HG03139 (cell line): ENCODE results near the gene SPINT2.
"Not testable (repeated sequence)": the region's sequence is repeated elsewhere in the genome, so short reads cannot be mapped to it uniquely, and the experiment has no call there.

Experiments used
- ATAC-seq: cut with Tn5 transposase; IDR thresholded peaks from one replicate; pipeline ENCODE4 v1.9.1; 2021; ENCODE audit not compliant: unreplicated experiment

SPINT2 gene, protein sequence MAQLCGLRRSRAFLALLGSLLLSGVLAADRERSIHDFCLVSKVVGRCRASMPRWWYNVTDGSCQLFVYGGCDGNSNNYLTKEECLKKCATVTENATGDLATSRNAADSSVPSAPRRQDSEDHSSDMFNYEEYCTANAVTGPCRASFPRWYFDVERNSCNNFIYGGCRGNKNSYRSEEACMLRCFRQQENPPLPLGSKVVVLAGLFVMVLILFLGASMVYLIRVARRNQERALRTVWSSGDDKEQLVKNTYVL

DNA sequence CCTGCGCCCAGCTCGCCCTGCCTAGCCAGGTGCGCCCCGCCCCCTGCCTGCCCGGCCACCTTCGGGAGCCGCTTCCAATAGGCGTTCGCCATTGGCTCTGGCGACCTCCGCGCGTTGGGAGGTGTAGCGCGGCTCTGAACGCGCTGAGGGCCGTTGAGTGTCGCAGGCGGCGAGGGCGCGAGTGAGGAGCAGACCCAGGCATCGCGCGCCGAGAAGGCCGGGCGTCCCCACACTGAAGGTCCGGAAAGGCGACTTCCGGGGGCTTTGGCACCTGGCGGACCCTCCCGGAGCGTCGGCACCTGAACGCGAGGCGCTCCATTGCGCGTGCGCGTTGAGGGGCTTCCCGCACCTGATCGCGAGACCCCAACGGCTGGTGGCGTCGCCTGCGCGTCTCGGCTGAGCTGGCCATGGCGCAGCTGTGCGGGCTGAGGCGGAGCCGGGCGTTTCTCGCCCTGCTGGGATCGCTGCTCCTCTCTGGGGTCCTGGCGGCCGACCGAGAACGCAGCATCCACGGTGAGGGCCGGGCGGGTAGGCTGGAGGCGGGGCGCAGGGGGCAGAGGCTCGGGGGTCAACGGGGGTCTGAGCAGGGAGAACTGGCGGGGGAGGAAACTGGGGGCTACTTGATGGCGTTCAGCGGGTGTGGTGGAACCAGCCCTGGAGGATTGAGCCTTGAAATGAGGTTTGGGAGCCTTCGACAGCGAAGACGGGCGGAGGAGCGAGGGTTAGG is at the start of gene SPINT2:
TSS of gene SPINT2 (plus strand) at position 88 of the 727 bp plus-strand sequence. CDS start at position 408, 320 bp downstream.
- no peak for ATAC-seq

DNA sequence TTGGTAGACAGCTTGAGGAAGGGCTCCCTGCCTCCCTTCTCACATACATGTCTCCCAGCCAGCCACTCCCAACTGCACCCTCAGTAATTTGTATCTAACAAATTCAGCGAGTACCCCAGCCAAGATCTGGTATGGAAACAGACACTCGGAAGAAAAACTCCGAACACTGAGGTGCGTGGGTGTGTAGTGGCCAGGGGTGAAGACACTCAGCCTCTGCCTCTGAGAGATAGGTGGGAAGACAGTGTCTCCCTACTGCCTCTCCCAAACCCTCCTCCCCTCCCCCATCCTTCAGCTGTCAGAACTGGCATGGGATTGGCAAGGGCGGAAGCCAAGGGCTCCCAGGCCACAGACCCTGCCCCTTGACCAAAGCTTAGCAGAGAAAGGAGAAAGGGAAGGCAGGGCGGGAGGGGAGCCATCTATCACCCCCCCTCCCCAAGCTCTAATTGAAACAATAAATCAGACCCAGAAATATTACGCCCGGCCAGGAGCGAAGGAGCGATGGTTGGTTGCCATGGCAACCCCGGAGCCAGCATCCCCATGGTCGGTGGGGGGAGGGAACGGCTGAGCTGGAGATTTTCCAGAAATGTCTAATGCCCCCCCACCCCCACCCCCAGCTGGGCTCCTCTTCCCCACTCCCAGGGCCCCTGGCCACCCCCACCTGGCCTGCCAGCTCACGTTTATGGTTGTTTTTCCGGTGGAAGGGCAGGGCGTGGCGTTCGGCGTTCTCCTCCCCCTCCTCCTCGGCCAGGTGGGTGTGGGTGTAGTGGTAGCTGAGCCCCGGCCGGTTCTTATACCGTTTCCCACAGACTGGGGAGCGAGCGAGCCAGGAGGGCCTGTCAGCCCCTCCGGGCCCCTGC is 47.4 kb upstream of the SPINT2 start:
- no peak for ATAC-seq

DNA sequence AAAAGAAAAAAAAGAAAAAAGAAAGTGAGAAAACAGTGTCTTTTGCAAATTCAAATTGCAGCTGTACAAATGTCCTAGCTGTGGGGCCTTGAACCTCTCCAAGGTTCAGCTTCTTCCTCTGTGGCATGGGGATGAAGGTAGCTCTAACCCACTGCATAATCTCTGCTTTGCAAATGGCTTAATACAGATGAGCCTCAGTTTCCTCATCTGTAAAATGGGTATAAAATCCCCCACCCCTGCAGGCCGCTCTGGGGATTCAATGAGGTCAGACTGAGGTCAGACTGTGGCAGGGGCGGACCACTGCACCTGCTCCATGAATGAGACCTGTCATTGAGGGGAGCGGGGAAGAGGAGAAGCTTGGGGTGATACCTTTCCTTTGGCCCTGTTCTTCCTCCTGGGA is 46.2 kb upstream of the SPINT2 start:
- no peak for ATAC-seq

DNA sequence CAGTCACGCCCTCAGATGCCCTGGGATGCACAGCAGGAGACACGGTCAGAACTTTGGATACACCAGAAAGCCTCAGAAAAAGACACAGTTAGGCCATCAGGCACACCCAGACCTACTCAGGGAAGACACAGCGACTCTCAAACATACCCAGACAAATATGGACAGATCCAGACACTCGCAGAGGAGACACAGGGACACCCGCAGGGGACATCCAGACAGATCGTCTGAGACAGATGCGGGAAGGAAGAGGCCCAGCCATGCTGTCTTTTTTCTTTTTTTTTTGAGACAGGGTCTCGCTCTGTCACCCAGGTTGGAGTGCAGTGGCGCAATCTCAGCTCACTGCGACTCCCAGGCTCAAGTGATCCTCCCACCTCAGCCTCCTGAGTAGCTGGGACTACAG is 45.2 kb upstream of the SPINT2 start:
- no peak for ATAC-seq

- ATAC-seq = no peak
These were observed 43.0 kb upstream of the SPINT2 start for GRCh38 chr19:38221421-38221820.

- no peak for ATAC-seq
These were observed 42.2 kb upstream of the SPINT2 start for GRCh38 chr19:38221919-38222830.

DNA sequence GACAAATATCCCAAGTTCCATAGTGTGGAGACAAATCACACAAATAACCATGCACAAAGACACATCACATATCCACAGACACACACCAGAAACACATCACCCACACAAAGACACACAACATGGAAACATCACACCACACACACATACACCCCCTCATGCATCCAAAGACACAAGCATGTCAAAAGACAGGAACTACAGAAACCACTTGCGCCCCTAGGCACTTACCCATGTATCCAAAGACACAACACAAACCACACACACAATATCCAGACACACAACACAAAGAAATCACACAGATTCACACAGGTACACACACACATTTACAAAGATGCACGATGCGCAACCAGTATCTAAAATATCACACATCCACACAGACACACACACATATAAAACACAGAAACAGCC is 41.3 kb upstream of the SPINT2 start:
- ATAC-seq = no peak

- ATAC-seq = no peak
These were observed 40.8 kb upstream of the SPINT2 start for GRCh38 chr19:38223617-38224013.

DNA sequence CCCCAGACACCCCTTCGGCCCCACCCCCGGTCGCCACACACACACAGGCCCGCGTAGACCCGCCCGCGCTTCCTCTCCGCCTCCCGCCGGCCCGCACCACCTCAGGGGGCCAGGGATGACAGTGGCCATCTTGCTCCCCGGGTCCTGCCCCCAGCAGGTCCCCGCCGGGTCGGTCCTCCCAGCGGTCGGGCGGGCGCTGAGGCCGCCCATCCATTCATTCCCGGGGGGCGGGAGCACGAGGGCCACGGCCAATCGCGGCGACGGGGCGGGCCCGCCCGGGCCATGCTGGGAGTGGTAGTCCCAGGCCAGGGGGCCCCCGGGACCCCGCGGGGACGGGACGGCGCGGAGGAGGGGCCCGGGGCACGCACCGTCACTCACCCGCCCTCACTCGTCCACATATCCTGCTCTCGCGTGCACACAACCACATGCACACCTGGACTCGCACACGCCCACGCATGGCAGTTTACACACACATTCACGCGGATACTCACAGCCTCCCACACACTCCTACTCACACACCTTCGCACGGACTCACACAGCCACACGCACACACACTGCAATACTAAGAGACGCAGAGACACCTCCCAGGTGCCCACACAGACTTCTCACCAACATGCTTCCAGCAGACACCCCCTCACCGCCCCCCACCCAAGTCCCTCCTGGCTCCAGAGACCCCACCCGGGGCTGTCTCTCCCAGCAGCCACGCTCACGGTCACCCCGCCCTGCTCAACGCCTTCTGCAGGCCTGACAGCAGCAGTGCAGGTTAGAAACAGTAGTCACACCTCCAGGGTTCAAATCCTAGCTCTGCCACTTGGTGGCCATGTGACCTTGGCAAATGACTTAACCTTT is 40.1 kb upstream of the SPINT2 start, which contains the start of gene DPF1:
TSS of gene DPF1 (minus strand) at position 209 of the 849 bp plus-strand sequence. CDS start at position 129, 80 bp downstream.
- no peak for ATAC-seq

DNA sequence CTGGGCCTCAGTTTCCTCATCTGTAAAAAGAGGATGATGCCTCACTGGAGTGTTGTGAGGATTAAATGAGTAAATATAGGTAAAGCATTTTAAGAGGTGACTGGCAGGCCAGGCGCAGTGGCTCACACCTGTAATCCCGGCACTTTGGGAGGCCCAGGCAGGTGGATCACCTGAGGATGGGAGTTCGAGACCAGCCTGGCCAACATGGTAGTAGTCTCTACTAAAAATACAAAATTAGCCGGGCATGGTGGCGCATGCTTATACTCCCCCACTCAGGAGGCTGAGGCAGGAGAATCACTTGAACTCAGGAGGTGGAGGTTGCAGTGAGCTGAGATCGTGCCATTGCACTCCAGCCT is 39.5 kb upstream of the SPINT2 start:
- not testable (repeated sequence) for ATAC-seq

- ATAC-seq = no peak
These were observed 36.9 kb upstream of the SPINT2 start for GRCh38 chr19:38227287-38228004.

GRCh38 chr19:38228005-38228377 is 36.4 kb upstream of the SPINT2 start:
- ATAC-seq = no peak

- no peak for ATAC-seq
These were observed 35.6 kb upstream of the SPINT2 start for GRCh38 chr19:38228491-38229439.

DNA sequence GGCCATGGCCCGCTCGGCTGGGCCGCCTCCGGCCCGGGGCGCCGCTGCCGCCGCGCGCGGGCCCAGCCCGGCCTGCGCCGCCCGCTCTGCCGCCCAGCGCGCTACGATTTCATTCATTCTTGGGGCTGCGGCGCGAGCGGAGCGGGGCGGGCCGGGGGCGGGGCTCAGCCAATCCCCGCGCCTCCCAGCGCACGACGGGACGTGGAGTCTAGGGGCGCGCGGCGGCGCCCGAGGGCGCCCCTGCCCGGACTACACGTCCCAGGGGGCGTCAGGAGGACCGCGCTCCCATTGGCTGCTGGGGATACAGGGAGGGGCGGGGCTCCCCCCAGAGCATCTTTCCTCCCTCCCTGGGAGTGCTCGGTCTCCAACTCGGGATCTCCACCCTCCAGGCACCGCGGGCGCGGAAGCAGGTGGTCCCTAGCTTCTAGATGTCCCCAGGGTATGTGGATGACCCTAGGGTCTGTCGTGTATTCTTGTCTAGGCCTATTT is 34.7 kb upstream of the SPINT2 start:
- no peak for ATAC-seq

DNA sequence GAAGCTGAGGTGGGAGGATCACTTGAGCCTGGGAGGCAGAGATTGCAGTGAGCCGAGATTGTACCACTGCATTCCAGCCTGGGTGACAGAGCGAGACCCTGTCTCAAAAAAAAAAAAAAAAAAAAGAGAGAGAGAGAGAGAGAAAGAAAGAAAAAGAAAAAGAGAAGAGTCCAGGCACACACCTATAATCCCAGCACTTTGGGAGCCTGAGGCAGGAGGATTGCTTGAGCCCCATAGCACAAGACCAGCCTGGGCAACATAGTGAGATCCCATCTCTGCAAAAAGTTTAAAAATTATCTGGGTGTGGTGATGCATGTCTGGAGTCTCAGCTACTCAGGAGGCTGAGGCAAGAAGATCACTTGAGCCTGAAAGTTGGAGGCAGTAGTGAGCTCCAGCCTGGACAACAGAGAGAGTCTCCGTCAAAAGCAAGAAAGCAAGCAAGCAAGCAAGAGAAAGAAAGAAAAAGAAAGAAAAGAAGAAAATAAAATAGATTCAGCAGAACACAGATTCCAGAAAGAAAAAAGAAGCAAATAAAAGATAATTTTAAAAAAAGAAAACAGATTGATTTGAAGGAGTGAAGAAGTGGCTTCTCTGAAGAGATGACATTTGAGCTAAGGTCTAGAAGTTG is 33.8 kb upstream of the SPINT2 start:
- not testable (repeated sequence) for ATAC-seq

GRCh38 chr19:38231918-38232317 is 32.5 kb upstream of the SPINT2 start:
- ATAC-seq = no peak

GRCh38 chr19:38233740-38234251 is 30.6 kb upstream of the SPINT2 start:
- no peak for ATAC-seq
